ENCODE measurements around the gene S100A1.

S100A1 gene

GRCh38 chr1:153610334-153610733 lies 17.9 kb upstream of the S100A1 start:
- FAIRE-seq (no peak), DNase-seq (ENCODE audit: low spot score) (peak; percentile 68)

- no peak for FAIRE-seq
- no peak for DNase-seq (ENCODE audit: low spot score)
Measured at GRCh38 chr1:153610811-153611301, 17.4 kb upstream of the S100A1 start.

- DNase-seq (ENCODE audit: low spot score), result no peak
- FAIRE-seq, result no peak
Measured at GRCh38 chr1:153611356-153611755, 16.9 kb upstream of the S100A1 start.

GRCh38 chr1:153612111-153612754 lies 16.0 kb upstream of the S100A1 start:
- DNase-seq (ENCODE audit: low spot score), result no peak

GRCh38 chr1:153612755-153613331 lies 15.4 kb upstream of the S100A1 start, which contains the start of gene S100A16:
Gene S100A16 (minus strand): TSS chr1:153613137. CDS start chr1:153608151, 4,986 bp downstream.
- peak; percentile 67 for DNase-seq (ENCODE audit: low spot score)
- FAIRE-seq, result no peak

More at GRCh38 chr1:153612111-153612754, 16.0 kb upstream of the S100A1 start:
- FAIRE-seq, result no peak

- FAIRE-seq (no peak), DNase-seq (ENCODE audit: low spot score) (no peak)
Measured at GRCh38 chr1:153613406-153613805, 14.8 kb upstream of the S100A1 start.

- no peak for FAIRE-seq
- no peak for DNase-seq (ENCODE audit: low spot score)
Measured at GRCh38 chr1:153614189-153614900, 13.9 kb upstream of the S100A1 start.

- DNase-seq (ENCODE audit: low spot score), result no peak
- FAIRE-seq, result no peak
Measured at GRCh38 chr1:153614906-153615305, 13.3 kb upstream of the S100A1 start.

- no peak for FAIRE-seq
- DNase-seq (ENCODE audit: low spot score), result no peak
Measured at GRCh38 chr1:153615406-153615805, 12.8 kb upstream of the S100A1 start.

- no peak for DNase-seq (ENCODE audit: low spot score)
- FAIRE-seq, result no peak
Measured at GRCh38 chr1:153616144-153616916, 11.9 kb upstream of the S100A1 start, which contains the start of gene S100A14. Gene S100A14 (minus strand): TSS chr1:153616325. CDS start chr1:153615858, 467 bp downstream.

GRCh38 chr1:153616917-153617311 lies 11.3 kb upstream of the S100A1 start:
- DNase-seq (ENCODE audit: low spot score), result no peak
- FAIRE-seq, result no peak

- FAIRE-seq, result no peak
- DNase-seq (ENCODE audit: low spot score), result peak; percentile 53
Measured at GRCh38 chr1:153617663-153618062, 10.6 kb upstream of the S100A1 start.

- FAIRE-seq, result no peak
- DNase-seq (ENCODE audit: low spot score), result no peak
Measured at GRCh38 chr1:153619171-153619570, 9.1 kb upstream of the S100A1 start.

GRCh38 chr1:153623101-153623500 lies 5.1 kb upstream of the S100A1 start:
- FAIRE-seq (no peak), DNase-seq (ENCODE audit: low spot score) (no peak)

- no peak for FAIRE-seq
- DNase-seq (ENCODE audit: low spot score), result no peak
Measured at GRCh38 chr1:153624965-153625611, 3.1 kb upstream of the S100A1 start.

- DNase-seq (ENCODE audit: low spot score), result no peak
- FAIRE-seq, result no peak
Measured at GRCh38 chr1:153626477-153626903, 1.7 kb upstream of the S100A1 start.

GRCh38 chr1:153626904-153627714 lies 1.1 kb upstream of the S100A1 start, which contains the start of gene S100A13:
Gene S100A13 (minus strand): TSS chr1:153627505. CDS start chr1:153626472, 1,033 bp downstream.
- peak; percentile 95 for DNase-seq (ENCODE audit: low spot score)
- peak; percentile 82 for FAIRE-seq

- DNase-seq (ENCODE audit: low spot score) (no peak), FAIRE-seq (no peak)
Measured at GRCh38 chr1:153628638-153629342, 556 bp downstream of the S100A1 start.

- FAIRE-seq, result no peak
- no peak for DNase-seq (ENCODE audit: low spot score)
Measured at GRCh38 chr1:153629343-153629665, 1.1 kb downstream of the S100A1 start.

Data from RCC 7860 (cell line).